NCI-H1417 (cell line): ENCODE results near the gene USH2A.

Experiments
- DNase-seq, 3 experiments: peaks; one replicate each; lab custom pipeline; 2025; lab: John Stamatoyannopoulos, UW

USH2A gene

DNA sequence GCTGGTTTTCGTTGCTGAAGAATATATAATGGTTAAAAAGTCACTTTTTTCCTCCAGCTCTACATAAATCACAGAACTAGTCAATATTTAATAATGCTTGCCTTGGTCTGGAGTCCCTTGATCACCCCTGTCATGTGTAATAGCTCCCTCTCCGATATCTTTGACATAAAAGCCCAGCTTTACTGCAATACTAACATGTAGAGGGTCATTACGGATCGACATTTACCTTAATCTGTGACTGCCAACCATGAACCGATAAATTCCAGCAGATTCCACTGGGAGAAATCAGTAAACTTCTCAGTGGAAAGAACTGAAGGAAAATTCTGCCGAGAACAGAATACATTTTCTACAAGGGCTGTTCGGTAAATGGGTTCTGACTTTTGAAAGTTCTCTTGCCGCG is 459.6 kb downstream of the USH2A start:
- no peak for DNase-seq

DNA sequence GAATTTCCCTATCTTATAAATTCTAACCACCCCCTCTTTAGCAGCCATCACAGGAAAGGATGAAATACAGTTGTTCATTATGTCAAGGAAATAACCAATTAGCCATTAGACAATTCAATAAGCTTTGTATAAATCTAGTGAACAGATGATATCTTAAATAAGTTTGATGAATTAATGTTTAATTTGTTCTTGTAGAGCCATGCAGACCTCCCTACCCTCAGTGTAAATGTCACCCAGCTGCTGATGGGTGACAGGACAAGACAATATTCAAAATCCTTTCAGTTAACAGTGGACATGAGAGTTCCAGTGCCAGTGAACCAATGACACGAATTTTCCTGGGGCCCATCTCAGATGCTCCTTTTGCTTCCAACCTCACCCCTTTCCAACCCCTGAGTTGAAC is 460.2 kb downstream of the USH2A start:
- no peak for DNase-seq

DNA sequence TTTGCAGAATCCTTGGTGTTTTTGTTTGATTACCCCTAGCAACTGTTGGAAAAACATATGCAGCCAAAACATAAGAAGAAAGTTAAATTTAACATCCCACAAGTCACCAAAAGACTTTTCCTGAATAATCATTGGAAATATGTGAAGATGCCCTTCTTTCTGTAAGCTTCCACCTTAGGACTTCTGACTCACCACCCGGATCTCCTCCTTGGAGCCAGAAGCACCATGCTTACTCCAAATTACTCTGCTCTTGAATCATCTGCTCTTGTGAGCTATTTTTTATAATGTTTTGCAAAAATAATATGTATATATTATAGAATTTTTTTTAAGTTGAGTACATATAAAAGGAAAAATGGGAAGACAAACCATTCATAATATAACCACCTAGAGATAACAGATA is 464.4 kb downstream of the USH2A start:
- no peak for DNase-seq

DNA sequence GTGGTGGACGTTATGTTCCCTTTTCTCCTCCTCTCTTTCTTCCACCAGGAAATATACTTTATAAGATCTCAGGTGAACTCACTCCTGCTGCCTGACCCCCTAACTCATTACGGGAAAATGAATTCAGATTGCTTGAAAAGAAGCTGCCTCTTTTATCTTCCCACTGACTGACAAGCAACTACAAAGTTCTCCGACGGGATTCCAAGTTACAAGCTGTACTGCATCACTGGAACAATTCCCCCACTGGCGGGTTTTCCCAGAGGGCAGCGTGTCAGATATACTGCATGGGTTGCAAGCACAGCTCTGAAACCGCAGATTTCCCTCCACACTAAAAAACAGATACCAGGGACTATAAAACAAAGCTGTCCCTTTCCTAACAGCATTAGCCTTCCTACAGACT is 465.6 kb downstream of the USH2A start:
- DNase-seq, result no peak

DNA sequence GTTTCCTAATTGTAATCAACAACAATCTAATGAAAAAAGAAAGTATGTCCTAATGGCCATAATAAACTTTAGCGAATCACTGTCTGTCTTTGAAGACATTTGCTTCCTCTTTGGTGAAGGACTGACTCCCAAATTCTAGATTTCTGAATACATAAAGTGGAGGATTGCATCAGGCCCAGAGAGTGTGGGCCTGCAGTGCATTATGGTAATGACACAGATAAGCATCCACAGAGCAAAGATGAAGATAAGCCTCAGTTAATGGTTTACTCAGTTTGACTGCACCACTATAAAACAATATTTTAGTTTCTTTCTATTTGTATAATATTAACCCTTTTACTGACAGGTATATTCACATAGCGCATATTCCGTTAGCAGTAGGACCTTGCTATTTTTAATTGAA is 490.7 kb downstream of the USH2A start:
- no peak for DNase-seq

DNA sequence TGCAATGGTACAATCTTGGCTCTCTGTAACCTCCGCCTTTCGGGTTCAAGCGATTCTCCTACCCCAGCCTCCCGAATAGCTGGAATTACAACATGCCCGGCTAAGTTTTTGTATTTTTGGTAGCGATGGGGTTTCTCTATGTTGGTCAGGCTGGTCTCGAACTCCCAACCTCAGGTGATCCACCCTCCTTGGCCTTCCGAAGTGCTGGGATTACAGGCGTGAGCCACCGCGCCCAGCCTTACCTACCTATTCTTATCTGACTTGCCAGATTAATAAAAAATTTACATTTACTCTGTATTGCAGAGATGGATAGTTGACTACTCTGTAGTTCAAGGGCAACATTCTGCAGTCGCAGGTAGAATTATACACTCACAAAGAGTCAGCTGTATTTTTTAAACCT is 496.6 kb downstream of the USH2A start:
- DNase-seq, result no peak

DNA sequence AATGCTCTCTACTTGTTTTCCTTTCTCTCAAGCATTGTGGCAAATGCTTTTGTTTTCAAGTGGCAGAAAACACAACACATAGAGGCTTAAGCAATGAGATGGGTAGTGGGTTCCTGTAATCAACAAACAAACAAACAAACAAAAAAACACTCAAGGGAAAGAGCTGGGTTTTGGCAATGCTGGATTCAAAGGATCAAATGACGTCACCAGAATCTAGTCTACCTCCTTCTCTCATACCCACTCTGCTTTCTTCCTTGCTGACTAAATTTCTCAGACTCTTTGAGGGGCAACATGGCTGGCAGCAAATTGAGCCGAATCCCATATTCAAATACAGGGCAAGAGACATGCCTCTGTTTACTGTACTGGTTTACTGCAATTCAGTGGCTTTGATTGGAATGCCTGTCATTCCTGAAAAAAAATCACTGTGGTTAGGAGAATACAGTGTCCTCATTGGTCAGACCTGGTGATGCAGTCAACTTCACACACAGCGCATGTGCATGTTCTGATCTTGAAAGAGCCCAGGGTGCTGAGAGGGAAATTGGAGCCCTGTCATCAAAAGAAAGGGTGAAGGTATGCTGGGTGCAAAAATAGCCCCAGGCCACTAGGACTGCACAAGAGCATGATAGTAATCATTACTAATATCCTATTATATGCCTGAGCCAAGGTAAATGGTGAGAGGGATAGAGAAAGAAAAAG is 500.0 kb downstream of the USH2A start:
- no peak for DNase-seq

DNA sequence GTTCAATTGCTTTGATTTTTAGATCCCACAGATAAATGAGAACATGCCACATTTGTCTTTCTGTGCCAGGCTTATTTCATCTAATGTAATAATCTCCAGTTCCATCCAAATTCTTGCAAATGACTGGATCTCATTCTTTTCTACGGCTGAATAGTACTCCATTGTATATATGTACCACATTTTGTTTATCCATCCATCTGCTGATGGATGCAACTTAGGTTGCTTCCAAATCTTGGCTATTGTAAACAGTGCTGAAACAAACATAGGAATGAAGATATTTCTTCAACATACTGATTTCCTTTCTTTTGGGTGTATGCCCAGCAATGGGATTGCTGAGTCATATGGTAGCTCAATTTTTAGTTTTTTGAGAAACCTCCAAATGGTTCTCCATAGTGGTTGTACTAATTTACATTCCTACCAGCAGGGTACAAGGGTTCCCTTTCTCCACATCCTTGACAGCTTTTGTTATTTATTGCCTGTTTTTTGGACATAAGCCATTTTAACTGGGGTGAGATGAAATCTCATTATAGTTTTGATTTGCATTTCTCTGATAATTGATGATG is 511.8 kb downstream of the USH2A start:
- no peak for DNase-seq

DNA sequence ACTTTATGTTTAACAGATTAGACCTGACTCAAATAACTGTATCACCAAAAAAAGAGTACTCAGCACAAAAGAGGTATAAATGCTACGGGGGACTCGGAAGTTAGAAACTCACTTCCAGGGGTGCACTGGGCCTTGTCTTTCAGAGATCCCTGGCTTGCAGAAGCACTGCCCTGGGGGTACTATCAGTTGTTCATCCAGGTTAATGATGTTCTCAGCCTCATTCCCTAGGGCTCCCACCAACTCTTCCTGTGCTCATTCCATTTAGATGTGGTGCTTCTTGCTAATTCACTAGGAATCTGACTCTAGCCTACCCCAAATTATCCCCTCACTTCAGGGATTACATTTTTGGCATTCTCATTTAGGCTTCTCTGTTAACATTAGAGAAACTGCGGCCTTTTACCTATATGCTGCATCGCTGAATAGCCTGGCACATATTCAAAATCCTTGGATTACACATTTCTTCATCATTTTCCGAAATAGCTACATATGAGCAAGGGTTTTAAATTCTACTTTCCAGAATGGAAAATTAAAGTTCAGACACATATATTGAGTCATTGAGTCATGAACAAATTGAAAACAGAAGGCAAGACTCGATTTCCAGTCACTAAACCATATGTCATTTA is 517.6 kb downstream of the USH2A start:
- no peak for DNase-seq

DNA sequence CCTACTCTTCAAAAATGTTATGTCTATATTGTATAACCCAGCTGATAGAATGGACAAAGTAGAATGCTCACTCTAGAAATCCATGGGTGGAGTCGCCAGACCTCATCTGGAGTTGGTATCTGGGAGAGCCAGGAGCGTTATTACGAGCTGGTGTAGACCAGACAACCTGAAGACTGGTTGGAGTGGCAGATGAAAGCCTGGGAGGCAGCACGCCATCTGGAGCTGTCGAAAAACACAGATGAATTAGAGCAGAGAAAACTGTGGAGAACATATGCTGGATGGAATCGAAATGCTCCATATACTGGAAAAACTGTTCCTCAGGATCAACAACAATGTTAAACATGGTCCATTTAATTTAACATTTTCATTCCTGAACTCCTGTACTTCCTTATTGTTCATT is 522.6 kb downstream of the USH2A start:
- DNase-seq, result no peak

DNA sequence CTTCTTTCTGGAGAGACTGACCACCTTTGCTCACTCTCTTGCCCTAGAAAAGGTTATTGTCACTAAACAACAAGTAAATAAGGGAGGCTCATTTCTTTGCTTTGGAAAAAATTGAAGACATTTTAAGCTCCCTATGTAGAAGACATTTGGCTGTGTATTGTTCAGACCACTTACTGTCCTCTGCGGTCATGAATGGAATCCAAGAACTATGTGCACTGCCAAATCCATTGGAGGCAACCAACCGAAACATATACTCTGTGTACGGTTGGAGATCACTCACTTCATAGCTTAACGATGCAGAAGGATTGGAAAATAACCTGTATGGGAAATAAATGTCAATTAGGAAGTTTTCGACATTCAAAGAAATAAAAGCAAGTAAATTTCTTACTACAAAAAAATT is 523.3 kb downstream of the USH2A start:
- DNase-seq, result peak in 1 of 3 experiments; percentile 38

DNA sequence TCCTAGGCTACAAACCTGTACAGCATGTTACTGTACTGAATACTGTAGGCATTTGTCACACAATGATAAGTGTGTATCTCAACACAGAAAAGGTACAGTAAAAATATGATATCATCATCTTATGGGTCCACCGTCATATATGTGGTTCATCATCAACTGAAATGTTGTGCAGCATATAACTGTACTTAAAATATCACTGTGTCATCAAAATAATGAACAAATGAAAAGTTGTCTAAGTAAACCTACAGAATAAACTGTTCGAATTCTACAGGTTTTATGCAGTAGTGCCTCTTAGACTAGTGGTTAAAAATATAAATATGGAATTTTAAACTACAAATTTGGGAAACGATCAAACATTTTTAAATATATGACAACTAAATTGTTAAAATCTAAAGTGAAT is 527.4 kb downstream of the USH2A start:
- no peak for DNase-seq

DNA sequence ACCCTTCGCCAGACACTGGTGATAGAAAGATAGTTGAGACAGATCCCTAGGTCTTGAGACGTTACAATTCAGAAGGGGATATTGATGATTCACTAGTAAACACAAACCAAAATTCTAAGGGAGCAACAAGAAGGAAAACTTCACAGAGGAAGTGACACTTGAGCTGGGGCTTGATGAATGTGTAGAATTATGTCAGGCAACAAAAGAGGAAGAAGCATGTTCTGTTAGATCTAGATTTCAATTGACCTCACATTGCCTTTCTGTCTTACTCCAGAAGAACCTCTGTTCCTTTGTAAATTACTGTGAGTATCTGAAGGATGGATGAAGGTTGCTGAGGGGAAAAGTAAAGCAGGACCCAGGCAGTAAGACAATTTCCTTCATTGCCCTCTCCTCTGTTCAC is 528.0 kb downstream of the USH2A start:
- DNase-seq, result no peak

DNA sequence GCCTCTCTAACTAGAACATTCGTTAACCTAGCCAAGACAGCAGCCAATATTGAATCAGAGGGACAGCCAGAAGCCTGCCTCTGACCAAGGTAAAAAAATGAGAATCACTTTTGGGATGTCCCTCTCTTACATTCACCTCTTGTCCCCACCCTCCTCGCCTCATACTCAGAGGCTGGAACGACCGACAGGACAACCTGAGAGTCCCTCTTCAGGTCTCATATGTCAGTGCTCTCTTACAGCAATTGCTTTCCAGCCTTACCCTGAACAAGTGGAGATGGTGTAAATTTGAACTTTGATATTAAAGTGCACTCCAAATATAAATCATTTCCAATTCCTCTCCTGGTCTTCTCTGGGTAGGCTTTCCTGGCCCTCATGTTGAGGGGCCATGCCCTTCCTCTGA is 528.6 kb downstream of the USH2A start:
- DNase-seq, result no peak

DNA sequence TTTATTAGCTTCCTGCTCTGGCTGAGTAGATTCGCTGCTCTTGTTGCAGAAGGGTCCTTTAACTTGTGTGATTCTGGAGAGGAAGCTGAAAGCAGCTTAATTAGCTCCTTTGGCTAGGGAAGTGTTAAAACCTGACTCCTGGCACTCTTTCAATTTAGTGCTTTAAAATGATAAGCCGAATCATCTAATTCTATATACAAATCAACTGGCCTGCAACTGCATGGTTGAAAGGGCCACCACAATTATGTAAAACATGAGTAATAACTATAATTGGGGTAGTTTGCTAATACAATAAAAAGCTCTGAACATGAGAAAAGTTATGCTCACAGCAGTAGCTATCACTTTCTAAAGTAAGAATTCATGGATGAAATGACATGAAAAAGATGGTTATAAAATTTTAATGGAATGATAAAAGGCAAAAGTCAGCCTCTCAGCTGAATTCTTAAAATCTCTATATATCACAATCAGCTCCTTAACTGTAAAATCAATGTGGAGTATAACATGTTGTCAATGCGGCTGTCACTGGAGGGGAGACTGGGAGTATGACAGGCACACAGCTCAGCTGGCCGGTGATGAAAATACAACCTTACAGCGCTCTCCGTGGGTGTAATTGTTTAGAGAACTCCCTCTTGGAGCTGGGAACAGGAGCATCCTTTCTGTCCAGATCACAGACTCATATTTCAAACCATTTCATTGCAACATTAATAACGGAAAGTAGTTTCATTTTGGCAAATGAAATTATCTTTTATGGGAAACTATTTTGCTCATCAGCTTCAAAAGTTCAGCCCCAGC is 531.8 kb downstream of the USH2A start:
- DNase-seq, result peak in 2 of 3 experiments; percentile 1 to 45

DNA sequence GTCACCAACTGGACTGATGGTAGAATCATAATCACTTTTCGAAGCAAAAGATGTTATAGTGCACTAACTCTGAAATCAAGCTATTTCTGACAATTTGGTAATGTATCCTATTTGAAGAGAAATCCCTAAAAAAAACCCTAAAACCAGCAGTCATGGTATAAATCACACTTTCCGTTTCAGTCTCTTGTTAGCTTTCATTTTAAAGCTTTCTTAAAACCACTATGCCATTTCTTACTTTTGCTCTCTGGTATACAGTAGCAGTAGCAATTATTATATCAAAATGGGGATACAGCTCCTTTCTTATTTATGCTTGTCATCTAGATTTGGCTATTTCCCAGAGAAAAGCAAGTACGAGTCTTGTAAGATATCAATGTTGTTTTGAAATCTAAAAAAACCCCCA is 532.8 kb downstream of the USH2A start:
- DNase-seq, result no peak

DNA sequence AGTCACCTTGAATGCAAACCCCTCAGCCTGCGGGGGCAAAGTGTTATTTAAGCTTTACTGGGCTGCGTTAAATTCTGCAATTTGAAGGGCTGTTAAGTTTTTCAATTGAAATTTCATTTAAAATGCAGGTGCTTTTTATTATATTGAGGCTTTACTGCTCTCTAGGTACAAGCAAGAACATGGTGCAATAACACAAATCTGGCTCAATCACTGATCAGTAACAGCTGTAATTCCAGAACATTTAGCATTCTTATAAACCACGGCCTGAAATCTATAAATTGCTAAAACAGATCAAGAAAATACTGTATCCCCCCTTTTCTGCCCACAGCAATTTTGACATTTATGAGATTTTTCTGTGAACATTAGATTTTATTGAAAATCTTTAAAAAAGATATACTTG is 533.4 kb downstream of the USH2A start:
- DNase-seq, result no peak

DNA sequence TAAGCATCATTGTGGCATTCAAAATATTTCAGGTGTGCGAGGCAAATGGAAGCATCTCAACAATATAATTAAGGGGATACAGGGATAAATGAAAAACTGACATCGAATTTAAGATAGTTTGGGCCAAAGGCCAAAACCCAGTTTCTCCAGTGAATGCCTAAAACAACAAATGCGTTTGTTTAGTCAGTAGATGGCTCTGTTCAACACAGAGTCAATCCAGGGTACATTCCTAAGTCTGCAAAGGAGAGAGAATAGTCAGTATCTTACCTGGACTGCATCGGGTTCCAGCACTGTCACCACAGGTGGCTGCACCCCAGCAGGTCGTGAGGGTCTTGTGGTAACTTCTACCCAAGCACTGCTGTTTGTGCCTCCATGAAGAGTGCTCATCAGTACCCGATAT is 535.1 kb downstream of the USH2A start:
- no peak for DNase-seq

DNA sequence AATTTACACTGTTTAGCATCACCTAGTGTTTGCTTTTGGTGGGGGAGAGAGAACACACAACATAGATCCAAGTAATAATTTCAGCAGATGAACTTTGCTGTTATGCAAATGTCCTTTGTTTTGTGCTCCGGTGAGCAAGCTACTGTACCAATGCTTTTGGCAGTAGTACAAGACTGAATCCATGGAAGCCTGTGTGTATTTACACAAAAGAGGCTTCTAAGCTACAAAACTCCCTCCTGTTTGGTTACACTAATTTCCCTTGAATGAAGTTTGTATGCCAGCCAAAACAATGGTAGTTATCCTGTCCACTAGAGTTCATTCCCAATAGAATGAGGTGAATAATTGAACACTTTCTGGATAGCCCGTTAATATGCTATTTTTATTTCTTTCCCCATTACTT is 535.6 kb downstream of the USH2A start:
- peak in 1 of 3 experiments; percentile 25 for DNase-seq

DNA sequence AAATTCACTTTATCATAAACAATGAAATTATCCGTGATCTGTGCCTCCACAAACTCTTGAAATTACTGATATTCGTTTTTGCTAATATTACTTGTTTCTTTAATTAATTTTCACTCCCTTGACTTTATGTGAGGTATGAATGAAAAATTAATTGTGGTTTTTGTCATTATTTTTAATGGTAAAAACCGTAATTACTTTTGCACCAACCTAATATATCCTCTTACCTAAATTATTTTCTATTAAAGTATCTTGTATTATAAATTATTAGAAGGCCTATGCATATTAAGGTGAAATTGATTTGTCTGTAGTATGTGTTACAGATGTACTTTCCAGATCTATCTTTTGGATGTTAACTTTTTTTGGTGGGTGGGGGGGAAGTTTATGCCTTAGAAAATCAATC is 540.2 kb downstream of the USH2A start:
- DNase-seq, result no peak

DNA sequence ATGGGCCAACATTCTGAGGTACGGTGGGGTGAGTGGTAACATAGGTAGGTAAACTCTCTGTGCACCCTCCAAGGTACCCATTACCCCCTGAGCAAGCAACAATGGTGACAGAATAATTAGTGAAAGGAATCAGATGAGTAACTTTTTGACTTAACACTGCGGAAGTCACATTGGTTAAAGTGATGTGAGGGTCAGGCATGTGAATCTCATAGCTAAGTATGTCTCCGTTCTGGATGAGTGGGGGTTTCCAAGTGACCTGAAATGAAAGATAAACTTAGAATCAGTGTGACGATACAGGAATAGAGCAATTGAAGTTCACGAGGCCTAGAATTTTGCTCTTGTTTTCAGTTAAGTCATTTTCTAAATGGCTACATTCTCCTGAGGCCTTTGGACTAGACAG is 544.4 kb downstream of the USH2A start:
- DNase-seq, result no peak

DNA sequence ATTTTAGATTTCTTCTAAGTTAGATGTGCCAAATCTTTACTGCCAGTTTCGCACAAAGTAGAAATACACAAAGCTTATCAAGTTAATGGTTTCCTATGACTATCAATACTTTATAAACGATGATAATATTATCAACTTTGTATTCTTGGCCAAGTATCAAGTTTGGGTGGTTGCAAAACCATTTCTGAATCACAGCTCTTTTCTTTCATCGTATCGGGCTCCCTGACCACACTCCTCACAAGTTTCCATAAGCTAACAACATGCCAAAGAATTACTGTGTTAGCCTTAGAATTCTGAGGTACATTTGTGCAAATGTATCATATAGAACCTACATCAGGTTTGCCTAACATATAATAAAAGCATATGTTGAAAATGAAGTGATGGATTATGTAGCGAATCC is 545.1 kb downstream of the USH2A start:
- no peak for DNase-seq

DNA sequence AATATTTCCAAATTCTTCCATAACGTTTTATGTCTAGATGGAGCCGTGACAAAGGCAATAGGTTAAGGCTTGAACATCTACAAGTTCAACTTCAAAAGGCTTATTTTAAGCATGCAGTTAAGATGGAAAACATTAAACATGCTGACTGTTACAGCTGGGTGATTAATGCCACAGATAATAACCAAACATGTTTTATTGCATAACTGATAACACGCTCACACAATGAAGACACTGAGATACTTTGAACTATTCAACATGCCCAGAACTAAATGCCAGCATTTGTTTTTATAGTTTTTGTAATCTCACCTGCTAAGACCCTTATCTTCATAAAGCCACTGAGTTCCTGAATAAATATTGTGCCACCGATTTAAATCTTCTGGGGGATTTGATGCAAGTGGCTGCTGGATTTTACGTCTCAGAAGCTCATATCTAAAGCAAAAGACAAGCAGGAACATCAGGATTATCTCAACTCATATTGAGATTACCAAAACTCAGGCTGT is 545.7 kb downstream of the USH2A start:
- DNase-seq, result no peak
